Mesothelial cell of epicardium (in vitro differentiated cells): ENCODE data around the gene ANAPC2. TPM values are rescaled to one million over a fixed set of nuclear protein-coding genes. Genes with fewer than 3 reads are reported as not detected.

Experiments
- DNase-seq, 2 experiments: peaks; one replicate each; pipeline ENCODE4 v3.0.0; 2021; ENCODE audit warnings: low spot score in 2 of 2; ENCODE audit not compliant: unreplicated experiment in 2 of 2
- H3K27ac Mint-ChIP-seq: 2 replicates; pipeline ENCODE4 v1.8.0; 2021; ENCODE audit warnings: mixed read lengths
- H3K27me3 Mint-ChIP-seq: 2 replicates; pipeline ENCODE4 v1.8.0; 2021; ENCODE audit warnings: low read depth, mixed read lengths
- H3K36me3 Mint-ChIP-seq: 2 replicates; pipeline ENCODE4 v1.8.0; 2021; ENCODE audit warnings: mixed read lengths
- H3K4me1 Mint-ChIP-seq: 2 replicates; pipeline ENCODE4 v1.8.0; 2021; ENCODE audit warnings: mixed read lengths
- H3K4me3 Mint-ChIP-seq: 2 replicates; pipeline ENCODE4 v1.8.0; 2021; ENCODE audit warnings: mild to moderate bottlenecking, moderate library complexity, mixed read lengths
- H3K9me3 Mint-ChIP-seq: 2 replicates; pipeline ENCODE4 v1.8.0; 2021; ENCODE audit warnings: mixed read lengths
- CTCF ChIP-seq: fragments of 200-600 bp; sonication (generic); IDR thresholded peaks from one replicate; pipeline ENCODE4 v1.5.0; 2021; ENCODE audit warnings: antibody characterized with exemption; ENCODE audit not compliant: unreplicated experiment
- total RNA-seq: library from RNA; stranded (reverse); gene quantifications from 3 replicates; pipeline ENCODE4 v1.2.1, GENCODE V29; 2021

The ANAPC2 gene
- total RNA-seq, 1 donor from 2014 or later, result 89.3 TPM

- H3K4me1 Mint-ChIP-seq, result no peaks in the 10 kb centered on the region
- H3K36me3 Mint-ChIP-seq, result peaks cover 5% of the 10 kb centered on the region
- H3K27ac Mint-ChIP-seq, result no peak overlapping the region
- no peaks in the 10 kb centered on the region for H3K9me3 Mint-ChIP-seq
- no peak for DNase-seq
- H3K4me3 Mint-ChIP-seq, result no peak overlapping the region
- peaks cover 69% of the 10 kb centered on the region for H3K27me3 Mint-ChIP-seq
- no peak for TF ChIP-seq CTCF
Measured at GRCh38 chr9:137173796-137174664, 14.3 kb downstream of the ANAPC2 start.

- Mint-ChIP-seq H3K27me3 (peaks cover 74% of the 10 kb centered on the region), H3K4me1 (peaks cover 1% of the 10 kb centered on the region), H3K4me3 (no peak overlapping the region), H3K27ac (no peak overlapping the region), H3K36me3 (peaks cover 5% of the 10 kb centered on the region), H3K9me3 (no peaks in the 10 kb centered on the region)
- DNase-seq, result no peak
- no peak for TF ChIP-seq CTCF
Measured at GRCh38 chr9:137172901-137173795, 15.2 kb downstream of the ANAPC2 start.

- no peak for DNase-seq
Measured at GRCh38 chr9:137171149-137171900, 17.0 kb downstream of the ANAPC2 start.

GRCh38 chr9:137170486-137171148 is 17.7 kb downstream of the ANAPC2 start:
- H3K9me3 Mint-ChIP-seq, result no peaks in the 10 kb centered on the region

More at GRCh38 chr9:137171149-137171900, 17.0 kb downstream of the ANAPC2 start:
- H3K4me3 Mint-ChIP-seq, result no peak overlapping the region
- H3K4me1 Mint-ChIP-seq, result peaks cover 1% of the 10 kb centered on the region
- no peak overlapping the region for H3K27ac Mint-ChIP-seq
- TF ChIP-seq CTCF, result no peak
- peaks cover 86% of the 10 kb centered on the region for H3K27me3 Mint-ChIP-seq
- no peaks in the 10 kb centered on the region for H3K36me3 Mint-ChIP-seq
- H3K9me3 Mint-ChIP-seq, result no peaks in the 10 kb centered on the region

More at GRCh38 chr9:137170486-137171148, 17.7 kb downstream of the ANAPC2 start:
- no peaks in the 10 kb centered on the region for H3K36me3 Mint-ChIP-seq
- H3K4me1 Mint-ChIP-seq, result peaks cover 1% of the 10 kb centered on the region
- no peak overlapping the region for H3K4me3 Mint-ChIP-seq
- no peak overlapping the region for H3K27ac Mint-ChIP-seq
- peaks cover 86% of the 10 kb centered on the region for H3K27me3 Mint-ChIP-seq
- TF ChIP-seq CTCF, result no peak
- no peak for DNase-seq
